Activated naive CD4-positive, alpha-beta T cell treated with anti-CD3 and anti-CD28 coated beads, Interleukin-2, amount 50 U/mL, for 72 hours (primary cell): Measurements from ENCODE around the gene TP73. TPM values are rescaled to one million over a fixed set of nuclear protein-coding genes. Genes with fewer than 3 reads are reported as not detected.

ENCODE experiments used
- ATAC-seq, 2 donors: fragments of 150-1000 bp; cut with Tn5 transposase; 2 replicates each; pipeline ENCODE4 v1.10.0; 2021; ENCODE audit warnings: mild to moderate bottlenecking in 2 of 2, moderate library complexity in 2 of 2
- DNase-seq, 2 donors: peaks; one replicate each; pipeline ENCODE4 v3.0.0; 2021 to 2022; ENCODE audit warnings: low spot score in 2 of 2
- H3K27ac Mint-ChIP-seq, 2 donors: one replicate each; pipeline ENCODE4 v1.8.0; 2022; ENCODE audit warnings: mild to moderate bottlenecking in 2 of 2, mixed read lengths in 2 of 2
- H3K36me3 Mint-ChIP-seq, 2 donors: one replicate each; pipeline ENCODE4 v1.8.0; 2022; ENCODE audit warnings: mixed read lengths in 2 of 2
- H3K9me3 Mint-ChIP-seq, 2 donors: one replicate each; pipeline ENCODE4 v1.8.0; 2022; ENCODE audit warnings: mixed read lengths in 2 of 2
- total RNA-seq, 2 donors: library from RNA; stranded (reverse); gene quantifications; one replicate each; pipeline ENCODE4 v1.2.3, GENCODE V29; 2022

Gene TP73
- total RNA-seq, 2 donors from 2014 or later: 0.30 to 0.39 TPM

DNA sequence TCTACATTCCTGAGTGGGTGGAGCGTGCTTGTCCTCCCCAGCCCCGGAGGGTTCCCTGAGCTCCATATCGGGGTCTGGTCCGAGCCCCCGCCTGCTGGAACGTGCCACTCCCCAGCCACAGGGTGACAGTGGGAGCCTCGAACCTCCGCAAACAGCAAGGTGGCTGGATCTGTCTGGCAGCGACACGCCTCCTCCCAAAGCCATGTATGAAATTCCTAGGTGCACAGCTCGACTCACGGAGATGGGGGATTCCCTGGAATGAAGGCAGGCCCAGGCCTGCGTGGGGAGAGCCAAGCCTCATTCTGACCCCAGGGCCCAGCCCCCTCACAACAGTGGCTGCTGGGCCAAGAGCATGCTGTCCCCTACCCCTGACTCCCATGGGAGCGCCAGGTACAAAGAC is 32.9 kb downstream of the TP73 start:
- ATAC-seq (no peak), DNase-seq (no peak)
- H3K27ac Mint-ChIP-seq: no peak overlapping the region
- H3K9me3 Mint-ChIP-seq: no peaks in the 10 kb centered on the region
- no peaks in the 10 kb centered on the region for H3K36me3 Mint-ChIP-seq

GRCh38 chr1:3685906-3686305 is 33.6 kb downstream of the TP73 start:
- H3K27ac Mint-ChIP-seq: no peak overlapping the region
- no peaks in the 10 kb centered on the region for H3K9me3 Mint-ChIP-seq
- DNase-seq (no peak), ATAC-seq (no peak)
- H3K36me3 Mint-ChIP-seq: no peaks in the 10 kb centered on the region

DNA sequence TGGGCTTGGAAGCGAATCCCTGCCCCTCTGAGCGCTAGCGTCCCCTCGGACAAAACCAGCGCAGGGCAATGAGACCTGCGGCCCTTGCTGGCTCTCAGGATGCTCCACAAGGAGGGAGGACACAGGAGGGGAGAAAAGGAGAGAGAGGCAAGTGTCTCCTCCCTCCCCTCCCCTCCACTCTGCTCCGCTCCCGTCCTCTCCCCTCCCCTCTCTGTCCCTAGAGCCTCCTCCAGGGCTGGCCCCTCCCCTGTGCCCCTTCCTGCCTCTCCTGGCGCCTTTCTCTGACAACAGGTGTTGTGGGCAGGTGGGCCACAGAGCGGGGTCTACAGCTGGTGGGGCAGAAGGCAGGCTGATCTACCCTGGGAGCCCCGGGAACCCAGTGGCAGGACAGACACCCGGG is 35.2 kb downstream of the TP73 start:
- Mint-ChIP-seq H3K36me3 (no peaks in the 10 kb centered on the region), H3K9me3 (no peaks in the 10 kb centered on the region), H3K27ac (no peak overlapping the region)
- ATAC-seq (no peak), DNase-seq (no peak)

DNA sequence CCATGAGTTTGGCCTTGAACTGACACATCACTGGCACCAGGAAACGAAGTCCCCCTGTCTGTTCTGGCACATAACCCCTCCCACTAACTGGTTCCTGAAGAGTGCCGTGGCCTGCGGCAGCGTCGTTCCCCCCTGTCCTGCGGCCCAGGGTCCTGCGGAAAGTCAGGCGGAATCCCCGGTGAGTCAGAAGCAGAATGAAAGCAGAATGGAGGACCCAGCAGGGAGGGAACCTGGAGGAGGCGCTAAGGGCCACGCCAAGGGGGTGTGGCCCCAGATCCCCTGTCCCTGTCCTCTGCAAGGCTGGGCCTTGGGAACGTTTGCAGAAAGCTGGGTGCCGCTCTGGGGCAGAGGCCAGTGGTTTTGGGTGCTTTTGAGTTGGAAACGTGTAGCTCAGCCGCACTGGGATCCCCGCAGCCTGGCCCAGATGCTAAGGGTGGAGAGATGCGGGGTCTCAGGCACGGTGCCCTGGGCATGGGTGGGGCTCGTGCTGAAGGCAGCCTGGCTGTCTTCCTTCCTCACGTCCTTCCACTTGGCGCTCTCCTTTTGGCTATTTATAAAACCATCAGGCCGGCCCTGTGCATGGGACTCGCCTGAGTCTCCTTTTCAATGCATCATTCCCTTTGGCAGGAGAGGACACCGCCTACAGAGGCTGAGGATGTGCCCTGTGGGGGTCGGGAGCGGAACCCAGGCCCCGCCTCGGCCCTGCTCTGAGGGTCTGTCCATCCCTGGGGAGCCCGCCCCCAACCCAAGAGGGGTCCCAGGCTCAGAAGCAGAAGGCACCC is 36.2 kb downstream of the TP73 start:
- Mint-ChIP-seq H3K36me3 (no peaks in the 10 kb centered on the region), H3K27ac (peak overlapping the region in 1 of 2 donors; percentile 30), H3K9me3 (no peaks in the 10 kb centered on the region)
- ATAC-seq: no peak
- no peak for DNase-seq

DNA sequence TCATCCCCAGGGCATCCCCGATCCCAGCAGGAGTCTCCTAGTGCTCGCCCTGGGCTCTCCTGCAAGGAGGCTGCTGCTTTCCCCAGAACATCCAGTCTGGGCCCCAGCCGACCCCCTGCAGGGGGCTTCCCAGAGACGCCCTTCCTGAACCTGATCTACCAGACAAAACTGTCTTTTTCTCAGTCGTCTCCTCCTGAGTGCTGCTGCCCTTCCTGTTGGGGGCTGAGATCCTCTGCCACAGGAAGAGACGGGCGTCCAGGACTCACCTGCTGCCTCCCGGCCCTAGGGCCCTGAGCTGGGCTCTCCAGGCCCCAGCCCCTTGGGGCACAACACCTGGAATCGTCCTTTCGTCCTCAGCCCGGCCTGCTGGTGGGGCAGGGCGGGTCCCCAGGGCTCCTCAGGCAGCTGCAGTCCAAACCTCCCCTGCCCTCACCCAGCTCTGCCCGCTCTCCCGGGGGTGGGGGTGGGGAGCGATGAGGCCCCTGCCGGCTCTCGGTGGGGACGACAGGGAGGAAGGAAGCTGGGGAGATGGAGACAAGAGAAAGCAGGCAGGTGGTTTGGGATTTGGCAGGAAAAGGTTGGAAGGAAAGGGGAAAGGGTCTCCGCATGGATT is 36.9 kb downstream of the TP73 start:
- DNase-seq: no peak
- ATAC-seq: no peak
- Mint-ChIP-seq H3K9me3 (no peaks in the 10 kb centered on the region), H3K27ac (peak overlapping the region in 1 of 2 donors; percentile 30), H3K36me3 (no peaks in the 10 kb centered on the region)

- no peak for ATAC-seq
- no peaks in the 10 kb centered on the region for H3K36me3 Mint-ChIP-seq
- no peaks in the 10 kb centered on the region for H3K9me3 Mint-ChIP-seq
These were observed 38.2 kb downstream of the TP73 start for GRCh38 chr1:3690282-3691065.

DNA sequence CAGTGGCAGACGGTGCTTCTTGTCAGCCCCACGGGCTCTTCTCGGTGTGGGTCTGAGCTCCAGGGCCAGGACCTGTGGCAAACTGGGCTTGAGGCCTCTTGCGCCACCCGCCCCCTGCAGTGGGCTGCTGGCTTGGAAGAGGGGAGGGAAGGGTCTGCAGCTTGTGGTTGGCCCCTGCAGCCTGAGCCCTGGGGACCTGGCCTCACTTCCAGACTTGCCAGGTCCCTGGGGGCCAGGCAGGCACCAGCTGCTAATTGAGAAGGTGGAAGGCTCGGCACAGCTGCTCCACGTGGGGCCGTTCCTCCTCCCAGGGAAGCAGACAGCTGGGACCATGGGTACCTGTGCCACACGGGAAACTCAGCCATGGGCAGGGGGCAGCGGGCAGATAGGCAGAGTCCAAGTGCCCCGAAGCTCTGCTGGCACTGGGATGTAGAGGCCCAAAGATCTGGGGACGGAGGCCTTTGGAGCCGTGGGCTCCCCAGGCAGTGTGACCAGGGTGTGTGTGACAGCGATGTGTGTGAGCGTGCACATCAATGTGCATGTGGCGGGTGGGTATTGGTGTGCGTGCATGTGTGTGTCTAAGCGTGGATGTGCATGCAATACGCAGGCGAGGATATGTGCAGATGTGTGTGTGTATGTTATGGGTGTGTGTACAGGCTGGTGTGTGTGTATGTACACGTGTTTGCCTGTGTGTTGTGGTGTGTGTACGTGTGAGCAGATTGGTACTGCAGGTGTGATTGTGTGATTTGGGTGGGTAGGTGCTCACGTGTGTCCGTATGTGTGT is 39.3 kb downstream of the TP73 start:
- Mint-ChIP-seq H3K27ac (no peak overlapping the region), H3K9me3 (no peaks in the 10 kb centered on the region), H3K36me3 (no peaks in the 10 kb centered on the region)
- DNase-seq (no peak), ATAC-seq (no peak)

More at GRCh38 chr1:3690282-3691065, 38.2 kb downstream of the TP73 start:
- H3K27ac Mint-ChIP-seq: no peak overlapping the region
- no peak for DNase-seq

GRCh38 chr1:3692598-3692997 is 40.3 kb downstream of the TP73 start:
- DNase-seq (no peak), ATAC-seq (no peak)
- H3K9me3 Mint-ChIP-seq: no peaks in the 10 kb centered on the region
- no peaks in the 10 kb centered on the region for H3K36me3 Mint-ChIP-seq
- no peak overlapping the region for H3K27ac Mint-ChIP-seq

DNA sequence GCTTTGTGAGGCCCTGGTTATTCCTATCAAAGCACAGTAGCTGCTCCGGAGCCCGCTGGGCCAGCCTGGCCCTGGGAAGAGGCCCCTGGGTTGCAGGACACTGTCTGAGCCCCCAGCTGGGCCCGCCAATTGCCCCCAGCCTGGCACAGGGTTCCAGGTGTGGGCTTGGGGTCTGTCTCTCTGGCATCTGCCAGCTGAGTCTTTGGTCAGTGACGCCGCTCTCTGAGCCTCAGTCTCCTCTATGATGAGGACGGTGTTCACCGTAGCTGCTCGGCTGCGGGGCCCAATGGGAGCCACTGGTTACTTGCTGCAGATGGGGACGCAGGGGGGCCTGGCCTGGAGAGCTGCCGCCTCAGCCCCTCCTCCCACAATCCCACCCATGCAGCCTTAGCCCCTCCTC is 41.0 kb downstream of the TP73 start:
- no peak for DNase-seq
- no peak for ATAC-seq
- no peaks in the 10 kb centered on the region for H3K9me3 Mint-ChIP-seq
- no peak overlapping the region for H3K27ac Mint-ChIP-seq
- no peaks in the 10 kb centered on the region for H3K36me3 Mint-ChIP-seq

- ATAC-seq (peak; percentile 52 to 63), DNase-seq (peak in 1 of 2 donors; percentile 43)
- no peaks in the 10 kb centered on the region for H3K9me3 Mint-ChIP-seq
- H3K36me3 Mint-ChIP-seq: no peaks in the 10 kb centered on the region
- no peak overlapping the region for H3K27ac Mint-ChIP-seq
These were observed 43.3 kb downstream of the TP73 start for GRCh38 chr1:3695326-3696217.

GRCh38 chr1:3696689-3697088 is 44.4 kb downstream of the TP73 start:
- Mint-ChIP-seq H3K36me3 (no peaks in the 10 kb centered on the region), H3K27ac (no peak overlapping the region), H3K9me3 (no peaks in the 10 kb centered on the region)
- DNase-seq (no peak), ATAC-seq (no peak)

- no peak for ATAC-seq
- Mint-ChIP-seq H3K36me3 (no peaks in the 10 kb centered on the region), H3K27ac (no peak overlapping the region), H3K9me3 (no peaks in the 10 kb centered on the region)
- DNase-seq: no peak
These were observed 44.8 kb downstream of the TP73 start for GRCh38 chr1:3697104-3697503.

- DNase-seq (no peak), ATAC-seq (no peak)
- no peaks in the 10 kb centered on the region for H3K9me3 Mint-ChIP-seq
- no peaks in the 10 kb centered on the region for H3K36me3 Mint-ChIP-seq
- H3K27ac Mint-ChIP-seq: no peak overlapping the region
These were observed 45.5 kb downstream of the TP73 start for GRCh38 chr1:3697810-3698209.

DNA sequence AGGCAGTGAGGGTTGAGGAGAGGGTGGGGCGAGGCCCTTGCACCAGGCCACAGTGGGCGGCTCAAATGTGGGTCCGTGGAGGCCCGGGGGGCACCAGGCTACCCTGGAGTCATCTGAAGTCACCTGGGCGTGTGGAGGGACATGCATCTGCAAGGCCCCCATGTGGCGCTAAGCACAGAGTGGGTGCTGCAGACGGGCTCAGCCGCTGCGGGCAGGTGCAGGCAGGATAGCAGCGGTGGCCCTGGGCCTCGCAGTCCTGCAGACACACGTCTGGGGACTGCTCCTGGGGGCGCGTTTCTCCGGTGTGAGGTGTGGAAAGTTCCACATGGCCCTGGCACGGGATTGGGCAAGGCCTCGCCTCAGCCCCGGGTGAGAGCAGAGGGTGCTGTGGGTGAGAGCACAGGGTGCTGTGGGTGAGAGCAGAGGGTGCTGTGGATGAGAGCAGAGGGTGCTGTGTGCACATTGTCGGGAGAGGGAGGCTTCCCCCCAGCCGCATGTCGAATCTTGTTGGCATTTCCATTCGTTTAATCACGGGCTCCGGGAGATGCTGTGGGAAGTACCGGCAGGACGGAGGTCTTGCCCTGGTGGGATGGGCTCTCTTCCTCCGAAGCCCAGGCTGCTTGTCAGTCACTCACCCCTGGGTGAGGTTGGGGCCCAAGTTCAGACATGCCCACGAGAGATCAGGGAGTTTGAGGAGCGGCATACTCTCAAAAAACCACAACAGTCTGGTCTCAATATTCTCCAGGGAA is 46.5 kb downstream of the TP73 start:
- no peak for DNase-seq
- ATAC-seq: no peak
- no peaks in the 10 kb centered on the region for H3K36me3 Mint-ChIP-seq
- no peak overlapping the region for H3K27ac Mint-ChIP-seq
- H3K9me3 Mint-ChIP-seq: no peaks in the 10 kb centered on the region

- H3K9me3 Mint-ChIP-seq: no peaks in the 10 kb centered on the region
- H3K36me3 Mint-ChIP-seq: no peaks in the 10 kb centered on the region
- no peak overlapping the region for H3K27ac Mint-ChIP-seq
- ATAC-seq (no peak), DNase-seq (no peak)
These were observed 47.3 kb downstream of the TP73 start for GRCh38 chr1:3699596-3699995.
